BLaER1 treated with 17β-estradiol and CSF1 and Interleukin-3, amounts not matched to agents 10 nM and 100 nM (cell line): ENCODE data around the gene KIAA0408.
A peak's percentile ranks its signal among the peaks of the same experiment; 100 is the strongest.
"Not testable (repeated sequence)": the region's sequence is repeated elsewhere in the genome, so short reads cannot be mapped to it uniquely, and the experiment has no call there.

Experiments
- H3K27ac ChIP-seq, 11 experiments: shearing (Covaris generic); formaldehyde crosslinking; 2 replicates each; pipeline ENCODE4 v1.8.1; 2022
- H3K27me3 ChIP-seq, 11 experiments: shearing (Covaris generic); formaldehyde crosslinking; 2 replicates each; pipeline ENCODE4 v1.8.1; 2022
- H3K36me3 ChIP-seq, 11 experiments: shearing (Covaris generic); formaldehyde crosslinking; 2 replicates each; pipeline ENCODE4 v1.8.1; 2022
- H3K4me1 ChIP-seq, 10 experiments: shearing (Covaris generic); formaldehyde crosslinking; 2 replicates each; pipeline ENCODE4 v1.8.1; 2022
- H3K4me2 ChIP-seq, 11 experiments: shearing (Covaris generic); formaldehyde crosslinking; 2 replicates each; pipeline ENCODE4 v1.8.1; 2022
- H3K4me3 ChIP-seq, 10 experiments: shearing (Covaris generic); formaldehyde crosslinking; 2 replicates each; pipeline ENCODE4 v1.8.1; 2022
- H3K9ac ChIP-seq, 11 experiments: shearing (Covaris generic); formaldehyde crosslinking; 2 replicates each; pipeline ENCODE4 v1.8.1; 2022
- H3K9me3 ChIP-seq, 11 experiments: shearing (Covaris generic); formaldehyde crosslinking; replicated peaks in 1 of 11; 2 replicates each; pipeline ENCODE4 v1.8.1; 2022
- H4K20me1 ChIP-seq, 11 experiments: shearing (Covaris generic); formaldehyde crosslinking; 2 replicates each; pipeline ENCODE4 v1.8.1; 2022
- Cebpa-rat ChIP-seq, 11 experiments: shearing (Covaris generic); IDR thresholded peaks; 2 replicates each; pipeline ENCODE4 v1.8.1; 2022

KIAA0408 gene

GRCh38 chr6:127436578-127437110 lies 22.5 kb downstream of the KIAA0408 start:
- H3K4me2 ChIP-seq: no peak overlapping the region
- no peaks in the 10 kb centered on the region for H3K9me3 ChIP-seq
- H4K20me1 ChIP-seq: no peaks in the 10 kb centered on the region
- no peaks in the 10 kb centered on the region for H3K4me1 ChIP-seq
- no peak for TF ChIP-seq Cebpa-rat (IDR thresholded peaks at IDR 0.05)
- no peaks in the 10 kb centered on the region for H3K27me3 ChIP-seq
- H3K36me3 ChIP-seq: no peaks in the 10 kb centered on the region
- no peak overlapping the region for H3K9ac ChIP-seq
- no peak overlapping the region for H3K4me3 ChIP-seq
- H3K27ac ChIP-seq: no peak overlapping the region

GRCh38 chr6:127435626-127436220 lies 23.5 kb downstream of the KIAA0408 start:
- H3K4me3 ChIP-seq: no peak overlapping the region
- no peaks in the 10 kb centered on the region for H3K36me3 ChIP-seq
- no peak overlapping the region for H3K9ac ChIP-seq
- no peaks in the 10 kb centered on the region for H4K20me1 ChIP-seq
- no peaks in the 10 kb centered on the region for H3K9me3 ChIP-seq
- H3K4me2 ChIP-seq: no peak overlapping the region
- H3K4me1 ChIP-seq: no peaks in the 10 kb centered on the region
- no peak overlapping the region for H3K27ac ChIP-seq
- TF ChIP-seq Cebpa-rat (IDR thresholded peaks at IDR 0.05): no peak
- H3K27me3 ChIP-seq: no peaks in the 10 kb centered on the region

GRCh38 chr6:127434651-127435050 lies 24.5 kb downstream of the KIAA0408 start:
- Histone ChIP-seq H3K27ac (no peak overlapping the region; a peak in 1 of 22 replicates), H4K20me1 (no peaks in the 10 kb centered on the region), H3K27me3 (no peaks in the 10 kb centered on the region), H3K9ac (no peak overlapping the region), H3K9me3 (0 out of 22 replicates have a peak, but pooled peaks cover 0 to 4% (median 0%) of the 10 kb centered on the region in 11 experiments), H3K36me3 (no peaks in the 10 kb centered on the region), H3K4me1 (no peaks in the 10 kb centered on the region), H3K4me2 (no peak overlapping the region), H3K4me3 (no peak overlapping the region)
- TF ChIP-seq Cebpa-rat (IDR thresholded peaks at IDR 0.05): no peak

- not testable (repeated sequence) for H4K20me1 ChIP-seq, H3K4me3 ChIP-seq, H3K27me3 ChIP-seq, H3K9ac ChIP-seq, H3K27ac ChIP-seq, H3K36me3 ChIP-seq
- peak overlapping the region in 6 of 11 experiments; percentile 21 to 36 (median 32); a peak in 5 of 22 replicates for H3K4me2 ChIP-seq
- peaks cover 10 to 21% (median 14%) of the 10 kb centered on the region in 11 experiments for H3K9me3 ChIP-seq
- H3K4me1 ChIP-seq: peaks cover 0 to 12% (median 7%) of the 10 kb centered on the region in 10 experiments; a peak in 12 of 20 replicates
Observed at GRCh38 chr6:127428562-127428961, 30.6 kb downstream of the KIAA0408 start.

GRCh38 chr6:127423921-127424320 lies 35.3 kb downstream of the KIAA0408 start:
- no peak for TF ChIP-seq Cebpa-rat (IDR thresholded peaks at IDR 0.05)
- H3K36me3 ChIP-seq: no peaks in the 10 kb centered on the region

GRCh38 chr6:127421164-127421563 lies 38.0 kb downstream of the KIAA0408 start:
- not testable (repeated sequence) for H3K27me3 ChIP-seq, H3K36me3 ChIP-seq, H4K20me1 ChIP-seq, H3K9ac ChIP-seq, H3K4me3 ChIP-seq, H3K9me3 ChIP-seq
- H3K4me2 ChIP-seq: peak overlapping the region in 3 of 11 experiments; percentile 58 to 72 (median 70); a peak in 5 of 22 replicates
- H3K27ac ChIP-seq: peak overlapping the region in 3 of 11 experiments; percentile 19 to 63 (median 57); a peak in 4 of 22 replicates
- peaks cover 0 to 33% (median 2%) of the 10 kb centered on the region in 10 experiments; a peak in 10 of 20 replicates for H3K4me1 ChIP-seq

More at GRCh38 chr6:127423921-127424320, 35.3 kb downstream of the KIAA0408 start:
- Histone ChIP-seq H3K9me3 (peaks cover 8 to 16% (median 9%) of the 10 kb centered on the region in 11 experiments), H4K20me1 (no peaks in the 10 kb centered on the region), H3K27ac (peak overlapping the region in 3 of 11 experiments; percentile 11 to 30 (median 25); a peak in 6 of 22 replicates), H3K4me1 (peaks cover 0 to 33% (median 8%) of the 10 kb centered on the region in 10 experiments; a peak in 14 of 20 replicates), H3K4me3 (no peak overlapping the region), H3K9ac (no peak overlapping the region), H3K4me2 (peak overlapping the region in 4 of 11 experiments; percentile 21 to 75 (median 48); a peak in 7 of 22 replicates), H3K27me3 (no peaks in the 10 kb centered on the region)

- Histone ChIP-seq H3K9me3 (no peaks in the 10 kb centered on the region), H3K36me3 (no peaks in the 10 kb centered on the region), H3K4me3 (no peak overlapping the region), H3K4me2 (peak overlapping the region in 5 of 11 experiments; percentile 4 to 72 (median 58); a peak in 8 of 22 replicates), H3K9ac (peak overlapping the region in 1 of 11 experiments; percentile 32; a peak in 1 of 22 replicates), H3K27ac (peak overlapping the region in 5 of 11 experiments; percentile 18 to 63 (median 57); a peak in 6 of 22 replicates), H3K4me1 (peaks cover 0 to 33% (median 2%) of the 10 kb centered on the region in 10 experiments; a peak in 10 of 20 replicates), H4K20me1 (no peaks in the 10 kb centered on the region), H3K27me3 (no peaks in the 10 kb centered on the region)
- no peak for TF ChIP-seq Cebpa-rat (IDR thresholded peaks at IDR 0.05)
Observed at GRCh38 chr6:127420556-127420955, 38.6 kb downstream of the KIAA0408 start.

GRCh38 chr6:127415096-127415495 lies 44.1 kb downstream of the KIAA0408 start:
- no peaks in the 10 kb centered on the region for H4K20me1 ChIP-seq
- H3K4me2 ChIP-seq: no peak overlapping the region
- no peak for TF ChIP-seq Cebpa-rat (IDR thresholded peaks at IDR 0.05)
- H3K9me3 ChIP-seq: no peaks in the 10 kb centered on the region
- H3K4me1 ChIP-seq: no peaks in the 10 kb centered on the region
- no peaks in the 10 kb centered on the region for H3K27me3 ChIP-seq
- H3K36me3 ChIP-seq: no peaks in the 10 kb centered on the region
- H3K4me3 ChIP-seq: no peak overlapping the region
- no peak overlapping the region for H3K9ac ChIP-seq
- H3K27ac ChIP-seq: no peak overlapping the region

GRCh38 chr6:127413123-127413522 lies 46.1 kb downstream of the KIAA0408 start:
- H3K9me3 ChIP-seq, H3K27ac ChIP-seq, H4K20me1 ChIP-seq, H3K27me3 ChIP-seq, H3K36me3 ChIP-seq, H3K9ac ChIP-seq, H3K4me3 ChIP-seq, H3K4me2 ChIP-seq, H3K4me1 ChIP-seq: not testable (repeated sequence)

GRCh38 chr6:127412016-127412415 lies 47.2 kb downstream of the KIAA0408 start:
- H3K9ac ChIP-seq, H3K4me3 ChIP-seq, H4K20me1 ChIP-seq, H3K27me3 ChIP-seq, H3K4me2 ChIP-seq, H3K36me3 ChIP-seq, H3K9me3 ChIP-seq, H3K27ac ChIP-seq, H3K4me1 ChIP-seq: not testable (repeated sequence)
